ENCODE measurements around the gene HACD3. TPM values are rescaled to one million over a fixed set of nuclear protein-coding genes. Genes with fewer than 3 reads are reported as not detected.

HACD3 gene
- total RNA-seq: 156 and 171 TPM in 2 replicates
- polyA plus RNA-seq: 123 and 127 TPM in 2 replicates

- WGBS (ENCODE audit: low lambda C conversion rate, missing lambda C conversion rate): 1% methylated on average over 77 of the region's 88 CpGs
Observed at GRCh38 chr15:65530318-65531111, at the start of gene HACD3. TSS of gene HACD3 (plus strand) at chr15:65530463. CDS start at chr15:65530632, 169 bp downstream.

GRCh38 chr15:65484876-65485275 lies 45.4 kb upstream of the HACD3 start:
- Histone ChIP-seq H3K79me2 (no peaks in the 10 kb centered on the region), H3K4me1 (ENCODE audit: insufficient read depth) (no peaks in the 10 kb centered on the region), H2AFZ (no peak overlapping the region), H3K36me3 (replicated peaks; ENCODE audit: insufficient read depth, low read depth) (no peaks in the 10 kb centered on the region), H3K27me3 (no peaks in the 10 kb centered on the region), H3K27ac (no peak overlapping the region), H3K9me2 (replicated peaks; ENCODE audit: insufficient read depth) (no peaks in the 10 kb centered on the region), H4K20me1 (ENCODE audit: insufficient read depth, poor library complexity, severe bottlenecking) (no peaks in the 10 kb centered on the region), H3K4me3 (no peak overlapping the region), H3K4me2 (no peak overlapping the region), H3K9me3 (ENCODE audit: low read depth) (no peaks in the 10 kb centered on the region)
- TF ChIP-seq EZH2 (IDR thresholded peaks at IDR 0.05; ENCODE audit: borderline replicate concordance): no peak
- no peak for TF ChIP-seq EZH2phosphoT487 (IDR thresholded peaks at IDR 0.05; ENCODE audit: low read depth, severe bottlenecking, unreplicated experiment)
- no peak for TF ChIP-seq CTCF (IDR thresholded peaks at IDR 0.05; ENCODE audit: poor library complexity)
- 96% methylated on average over 4 of the region's 4 CpGs for WGBS (ENCODE audit: low lambda C conversion rate, missing lambda C conversion rate)
- no peak for DNase-seq (ENCODE audit: low spot score)

More at GRCh38 chr15:65530318-65531111, at the start of gene HACD3:
- H3K4me2 ChIP-seq: peak within 1 kb of the TSS; percentile 92
- H3K36me3 ChIP-seq (replicated peaks; ENCODE audit: insufficient read depth, low read depth): no peaks in the 10 kb centered on the region
- no peaks in the 10 kb centered on the region for H3K9me2 ChIP-seq (replicated peaks; ENCODE audit: insufficient read depth)
- H3K9me3 ChIP-seq (ENCODE audit: low read depth): no peaks in the 10 kb centered on the region
- DNase-seq (ENCODE audit: low spot score): peak; percentile 94
- peak within 1 kb of the TSS; percentile 82 for H3K4me3 ChIP-seq
- no peaks in the 10 kb centered on the region for H3K27me3 ChIP-seq
- peaks cover 33% of the 10 kb centered on the region for H3K4me1 ChIP-seq (ENCODE audit: insufficient read depth)
- H4K20me1 ChIP-seq (ENCODE audit: insufficient read depth, poor library complexity, severe bottlenecking): peaks cover 18% of the 10 kb centered on the region
- H3K79me2 ChIP-seq: peaks cover 45% of the 10 kb centered on the region
- peak within 1 kb of the TSS; percentile 97 for H2AFZ ChIP-seq
- H3K27ac ChIP-seq: peak within 1 kb of the TSS; percentile 95
- no peak for TF ChIP-seq CTCF (IDR thresholded peaks at IDR 0.05; ENCODE audit: poor library complexity)

GRCh38 chr15:65494076-65494475 lies 36.2 kb upstream of the HACD3 start:
- WGBS (ENCODE audit: low lambda C conversion rate, missing lambda C conversion rate): 90% methylated on average over 4 of the region's 4 CpGs
- Histone ChIP-seq H3K79me2 (peaks cover 3% of the 10 kb centered on the region), H2AFZ (no peak overlapping the region), H3K36me3 (replicated peaks; ENCODE audit: insufficient read depth, low read depth) (no peaks in the 10 kb centered on the region), H3K4me3 (no peak overlapping the region), H3K27ac (no peak overlapping the region), H3K9me3 (ENCODE audit: low read depth) (no peaks in the 10 kb centered on the region), H3K9me2 (replicated peaks; ENCODE audit: insufficient read depth) (no peaks in the 10 kb centered on the region), H3K4me1 (ENCODE audit: insufficient read depth) (no peaks in the 10 kb centered on the region), H4K20me1 (ENCODE audit: insufficient read depth, poor library complexity, severe bottlenecking) (no peaks in the 10 kb centered on the region), H3K27me3 (no peaks in the 10 kb centered on the region), H3K4me2 (no peak overlapping the region)
- TF ChIP-seq EZH2 (IDR thresholded peaks at IDR 0.05; ENCODE audit: borderline replicate concordance) (no peak), CTCF (IDR thresholded peaks at IDR 0.05; ENCODE audit: poor library complexity) (no peak), EZH2phosphoT487 (IDR thresholded peaks at IDR 0.05; ENCODE audit: low read depth, severe bottlenecking, unreplicated experiment) (no peak)
- DNase-seq (ENCODE audit: low spot score): no peak
